ENCODE measurements around the gene RASA3. TPM values are rescaled to one million over a fixed set of nuclear protein-coding genes. Genes with fewer than 3 reads are reported as not detected.

The RASA3 gene
- total RNA-seq, 1 donor from 2014 or later: 41.1 TPM

- no peak overlapping the region for H3K27ac ChIP-seq (ENCODE audit: low read depth, low read length)
- H3K4me2 ChIP-seq (ENCODE audit: low read length): no peak overlapping the region
- H2AFZ ChIP-seq (ENCODE audit: low read depth, low read length): no peak overlapping the region
- H4K20me1 ChIP-seq (ENCODE audit: insufficient read depth, low read length): peaks cover 82% of the 10 kb centered on the region
- Mint-ChIP-seq H3K36me3 (ENCODE audit: low read depth, unreplicated experiment) (peaks cover 16% of the 10 kb centered on the region), H3K27ac (ENCODE audit: unreplicated experiment) (peak overlapping the region; percentile 22), H3K4me3 (ENCODE audit: unreplicated experiment) (no peak overlapping the region), H3K4me1 (ENCODE audit: low read depth, unreplicated experiment) (peaks cover 37% of the 10 kb centered on the region), H3K9me3 (ENCODE audit: unreplicated experiment) (no peaks in the 10 kb centered on the region), H3K27me3 (ENCODE audit: low read depth, unreplicated experiment) (no peaks in the 10 kb centered on the region)
- DNase-seq (ENCODE audit: low read depth): no peak
- no peak overlapping the region for H3K4me3 ChIP-seq (ENCODE audit: insufficient read depth, low read depth, low read length)
- H3K27me3 ChIP-seq (ENCODE audit: insufficient read depth, low read length): no peaks in the 10 kb centered on the region
- no peak for TF ChIP-seq EZH2 (IDR thresholded peaks at IDR 0.05; ENCODE audit: insufficient read depth, low read length)
- no peak for TF ChIP-seq CTCF (IDR thresholded peaks at IDR 0.05; ENCODE audit: insufficient read depth, low read depth, low read length)
- no peaks in the 10 kb centered on the region for H3K36me3 ChIP-seq (ENCODE audit: insufficient read depth, low read length)
- peaks cover 94% of the 10 kb centered on the region for H3K79me2 ChIP-seq (ENCODE audit: insufficient read depth, low read length)
- no peaks in the 10 kb centered on the region for H3K9me3 ChIP-seq (ENCODE audit: insufficient read depth, low read depth, low read length)
- H3K9ac ChIP-seq (ENCODE audit: low read length): no peak overlapping the region
- H3K4me1 ChIP-seq (ENCODE audit: insufficient read depth, low read length): peaks cover 39% of the 10 kb centered on the region
- no peak for FAIRE-seq
Observed at GRCh38 chr13:114096811-114097211, 35.6 kb downstream of the RASA3 start.

DNA sequence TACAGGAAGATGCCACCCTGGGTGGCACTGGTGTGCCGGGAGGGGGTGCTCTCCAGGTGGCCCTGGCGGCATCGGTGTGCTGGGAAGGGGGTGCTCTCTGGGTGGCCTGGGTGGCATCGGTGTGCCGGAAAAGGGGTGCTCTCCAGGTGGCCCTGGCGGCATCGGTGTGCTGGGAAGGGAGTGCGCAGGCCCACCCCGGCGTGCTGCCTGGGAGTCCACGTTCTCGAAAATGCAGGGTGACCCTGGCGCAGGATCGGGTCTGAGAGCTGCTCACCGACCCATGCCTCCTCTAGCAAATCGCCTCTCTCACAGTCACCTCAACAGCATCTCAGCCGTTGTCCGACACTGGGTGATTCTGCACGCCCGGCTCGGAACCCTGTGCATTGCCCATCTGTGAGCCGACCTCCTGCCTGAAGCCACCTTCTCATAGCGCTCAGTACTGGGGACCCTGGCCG is 36.4 kb downstream of the RASA3 start:
- H3K36me3 ChIP-seq (ENCODE audit: insufficient read depth, low read length): no peaks in the 10 kb centered on the region
- no peak overlapping the region for H3K4me3 ChIP-seq (ENCODE audit: insufficient read depth, low read depth, low read length)
- H3K4me1 Mint-ChIP-seq (ENCODE audit: low read depth, unreplicated experiment): peaks cover 37% of the 10 kb centered on the region
- peaks cover 32% of the 10 kb centered on the region for H3K4me1 ChIP-seq (ENCODE audit: insufficient read depth, low read length)
- H3K36me3 Mint-ChIP-seq (ENCODE audit: low read depth, unreplicated experiment): peaks cover 20% of the 10 kb centered on the region
- no peak for DNase-seq (ENCODE audit: low read depth)
- H3K9me3 ChIP-seq (ENCODE audit: insufficient read depth, low read depth, low read length): no peaks in the 10 kb centered on the region
- peaks cover 82% of the 10 kb centered on the region for H4K20me1 ChIP-seq (ENCODE audit: insufficient read depth, low read length)
- no peak overlapping the region for H3K27ac ChIP-seq (ENCODE audit: low read depth, low read length)
- no peak overlapping the region for H3K9ac ChIP-seq (ENCODE audit: low read length)
- peaks cover 94% of the 10 kb centered on the region for H3K79me2 ChIP-seq (ENCODE audit: insufficient read depth, low read length)
- no peak for TF ChIP-seq EZH2 (IDR thresholded peaks at IDR 0.05; ENCODE audit: insufficient read depth, low read length)
- no peak for TF ChIP-seq CTCF (IDR thresholded peaks at IDR 0.05; ENCODE audit: insufficient read depth, low read depth, low read length)
- H3K9me3 Mint-ChIP-seq (ENCODE audit: unreplicated experiment): peaks cover 3% of the 10 kb centered on the region
- H3K27me3 ChIP-seq (ENCODE audit: insufficient read depth, low read length): no peaks in the 10 kb centered on the region
- H3K27me3 Mint-ChIP-seq (ENCODE audit: low read depth, unreplicated experiment): no peaks in the 10 kb centered on the region
- H2AFZ ChIP-seq (ENCODE audit: low read depth, low read length): no peak overlapping the region
- FAIRE-seq: no peak
- H3K27ac Mint-ChIP-seq (ENCODE audit: unreplicated experiment): peak overlapping the region; percentile 68
- no peak overlapping the region for H3K4me3 Mint-ChIP-seq (ENCODE audit: unreplicated experiment)
- no peak overlapping the region for H3K4me2 ChIP-seq (ENCODE audit: low read length)

- TF ChIP-seq EZH2 (IDR thresholded peaks at IDR 0.05; ENCODE audit: insufficient read depth, low read length) (no peak), CTCF (IDR thresholded peaks at IDR 0.05; ENCODE audit: insufficient read depth, low read depth, low read length) (no peak)
- Histone ChIP-seq H3K27me3 (ENCODE audit: insufficient read depth, low read length) (no peaks in the 10 kb centered on the region), H3K4me1 (ENCODE audit: insufficient read depth, low read length) (peaks cover 30% of the 10 kb centered on the region), H3K79me2 (ENCODE audit: insufficient read depth, low read length) (peaks cover 94% of the 10 kb centered on the region), H3K4me3 (ENCODE audit: insufficient read depth, low read depth, low read length) (no peak overlapping the region), H3K36me3 (ENCODE audit: insufficient read depth, low read length) (no peaks in the 10 kb centered on the region), H2AFZ (ENCODE audit: low read depth, low read length) (no peak overlapping the region), H4K20me1 (ENCODE audit: insufficient read depth, low read length) (peaks cover 82% of the 10 kb centered on the region), H3K9ac (ENCODE audit: low read length) (no peak overlapping the region), H3K4me2 (ENCODE audit: low read length) (no peak overlapping the region), H3K27ac (ENCODE audit: low read depth, low read length) (no peak overlapping the region), H3K9me3 (ENCODE audit: insufficient read depth, low read depth, low read length) (no peaks in the 10 kb centered on the region)
- peaks cover 37% of the 10 kb centered on the region for H3K4me1 Mint-ChIP-seq (ENCODE audit: low read depth, unreplicated experiment)
- H3K4me3 Mint-ChIP-seq (ENCODE audit: unreplicated experiment): no peak overlapping the region
- peaks cover 5% of the 10 kb centered on the region for H3K9me3 Mint-ChIP-seq (ENCODE audit: unreplicated experiment)
- H3K27ac Mint-ChIP-seq (ENCODE audit: unreplicated experiment): no peak overlapping the region
- H3K36me3 Mint-ChIP-seq (ENCODE audit: low read depth, unreplicated experiment): peaks cover 20% of the 10 kb centered on the region
- H3K27me3 Mint-ChIP-seq (ENCODE audit: low read depth, unreplicated experiment): no peaks in the 10 kb centered on the region
- FAIRE-seq: no peak
- DNase-seq (ENCODE audit: low read depth): no peak
Observed at GRCh38 chr13:114095486-114095885, 36.9 kb downstream of the RASA3 start.

Data from astrocyte (in vitro differentiated cells and primary cell).